GM23338 (cell line): ENCODE measurements around the gene PLPP2.

Experiments used
- CREB1 ChIP-seq: fragments of 250-450 bp; sonication (Bioruptor Pico); IDR thresholded peaks from 2 replicates; pipeline ENCODE4 v1.5.0; 2020; ENCODE audit warnings: low read depth, mild to moderate bottlenecking, moderate library complexity
- CTCF ChIP-seq, 2 experiments: fragments of 200-600 bp in 1 of 2; sonication (generic) in 1 of 2; conservative IDR thresholded peaks; 2 replicates each; pipeline versions ENCODE4 v1.5.1 to v1.6.1; 2016 to 2017; ENCODE audit warnings: antibody characterized with exemption in 2 of 2, low read depth in 2 of 2, mild to moderate bottlenecking in 2 of 2, moderate library complexity in 1 of 2
- EZH2 ChIP-seq: fragments of 200-600 bp; sonication (generic); IDR thresholded peaks from one replicate; pipeline ENCODE4 v1.8.0; 2017; ENCODE audit warnings: antibody characterized with exemption, mild to moderate bottlenecking, low read depth; ENCODE audit not compliant: unreplicated experiment
- NANOG ChIP-seq: IDR thresholded peaks from 2 replicates; pipeline ENCODE4 v1.6.1; 2016; ENCODE audit warnings: antibody characterized with exemption, borderline replicate concordance
- POLR2AphosphoS5 ChIP-seq: IDR thresholded peaks from 2 replicates; pipeline ENCODE4 v1.6.1; 2016; ENCODE audit warnings: antibody characterized with exemption, low read depth
- ZNF114 ChIP-seq: fragments of 250-450 bp; sonication (Bioruptor Pico); IDR thresholded peaks from 2 replicates; pipeline ENCODE4 v1.5.0; 2020; ENCODE audit warnings: mild to moderate bottlenecking, moderate library complexity

GRCh38 chr19:310141-310651 is 19.0 kb upstream of the PLPP2 start:
- no peak for TF ChIP-seq CTCF (conservative IDR thresholded peaks at IDR 0.05; ENCODE audit: low read depth in 2 of 2)
- TF ChIP-seq POLR2AphosphoS5 = no peak
- TF ChIP-seq EZH2 = no peak
- TF ChIP-seq CREB1 = no peak
- TF ChIP-seq NANOG = no peak
- TF ChIP-seq ZNF114 (CRISPR knock-in tag) = no peak
